Skeletal muscle cell (primary cell): ENCODE results near the gene DENND1A.
"Not testable (repeated sequence)": the region's sequence is repeated elsewhere in the genome, so short reads cannot be mapped to it uniquely, and the experiment has no call there.

Source experiments
- DNase-seq: peaks from one replicate; pipeline ENCODE4 v3.0.0-alpha.2; 2010; ENCODE audit warnings: low read depth
- H3K4me3 ChIP-seq: 2 replicates; pipeline ENCODE4 v1.5.1; 2011; ENCODE audit warnings: low read depth, mild to moderate bottlenecking, control low read depth, low read length, moderate library complexity

DENND1A gene

GRCh38 chr9:123948286-123948685 lies 18.4 kb upstream of the DENND1A start:
- no peak overlapping the region for H3K4me3 ChIP-seq
- DNase-seq, result no peak

GRCh38 chr9:123947326-123947725 lies 17.4 kb upstream of the DENND1A start:
- DNase-seq, result no peak

GRCh38 chr9:123946101-123946821 lies 16.3 kb upstream of the DENND1A start:
- H3K4me3 ChIP-seq, result no peak overlapping the region
- DNase-seq, result no peak

More at GRCh38 chr9:123947326-123947725, 17.4 kb upstream of the DENND1A start:
- no peak overlapping the region for H3K4me3 ChIP-seq

GRCh38 chr9:123945532-123945931 lies 15.6 kb upstream of the DENND1A start:
- H3K4me3 ChIP-seq, result no peak overlapping the region
- DNase-seq, result no peak

DNA sequence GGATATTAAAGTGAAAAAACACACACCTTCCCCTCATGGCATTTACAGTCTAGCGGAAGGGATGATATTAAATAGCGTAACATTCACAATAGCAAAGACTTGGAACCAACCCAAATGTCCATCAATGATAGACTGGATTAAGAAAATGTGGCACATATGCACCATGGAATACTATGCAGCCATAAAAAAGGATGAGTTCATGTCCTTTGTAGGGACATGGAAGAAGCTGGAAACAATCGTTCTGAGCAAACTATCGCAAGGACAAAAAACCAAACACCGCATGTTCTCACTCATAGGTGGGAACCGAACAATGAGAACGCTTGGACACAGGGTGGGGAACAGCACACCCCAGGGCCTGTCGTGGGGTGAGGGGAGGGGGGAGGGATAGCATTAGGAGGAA lies 14.5 kb upstream of the DENND1A start:
- not testable (repeated sequence) for H3K4me3 ChIP-seq, DNase-seq

DNA sequence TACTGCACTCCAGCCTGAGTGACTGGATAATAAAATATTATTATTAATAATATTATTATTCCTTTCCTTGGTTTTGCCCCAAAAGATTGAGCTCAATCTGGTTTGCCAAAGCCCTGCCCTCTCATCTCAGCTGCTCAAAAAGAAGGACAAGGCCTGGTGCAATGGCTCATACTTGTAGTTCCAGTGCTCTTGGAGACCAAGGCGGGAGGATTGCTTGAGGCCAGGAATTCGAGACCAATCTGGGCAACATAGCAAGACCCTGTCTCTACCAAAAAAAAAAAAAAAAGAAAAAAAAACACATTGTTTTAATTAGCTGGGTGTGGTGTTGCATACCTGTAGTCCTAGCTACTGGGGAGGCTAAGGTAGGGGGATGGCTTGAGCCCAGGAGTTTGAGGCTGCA lies 13.7 kb upstream of the DENND1A start:
- DNase-seq, result no peak
- H3K4me3 ChIP-seq, result no peak overlapping the region

DNA sequence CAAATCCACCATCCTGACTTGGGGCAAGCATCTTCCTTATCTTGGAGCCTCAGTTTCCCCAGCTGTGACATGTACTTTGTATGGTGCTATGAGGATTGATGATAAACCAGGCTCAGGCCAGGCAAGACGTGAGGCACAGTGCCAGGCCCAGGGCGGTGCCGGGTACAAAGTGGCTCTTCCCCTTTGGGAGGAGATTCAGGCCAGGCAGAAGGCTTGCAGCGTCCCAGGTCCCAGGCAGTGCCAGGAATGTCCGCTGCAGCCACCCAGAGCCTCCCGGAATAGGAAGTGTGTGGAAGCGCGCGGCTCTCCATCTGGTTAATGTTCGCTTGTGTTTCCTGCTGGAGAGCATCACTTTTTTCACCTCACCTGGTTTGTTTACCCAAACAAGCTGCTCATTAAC lies 12.6 kb upstream of the DENND1A start:
- no peak for DNase-seq
- no peak overlapping the region for H3K4me3 ChIP-seq

DNA sequence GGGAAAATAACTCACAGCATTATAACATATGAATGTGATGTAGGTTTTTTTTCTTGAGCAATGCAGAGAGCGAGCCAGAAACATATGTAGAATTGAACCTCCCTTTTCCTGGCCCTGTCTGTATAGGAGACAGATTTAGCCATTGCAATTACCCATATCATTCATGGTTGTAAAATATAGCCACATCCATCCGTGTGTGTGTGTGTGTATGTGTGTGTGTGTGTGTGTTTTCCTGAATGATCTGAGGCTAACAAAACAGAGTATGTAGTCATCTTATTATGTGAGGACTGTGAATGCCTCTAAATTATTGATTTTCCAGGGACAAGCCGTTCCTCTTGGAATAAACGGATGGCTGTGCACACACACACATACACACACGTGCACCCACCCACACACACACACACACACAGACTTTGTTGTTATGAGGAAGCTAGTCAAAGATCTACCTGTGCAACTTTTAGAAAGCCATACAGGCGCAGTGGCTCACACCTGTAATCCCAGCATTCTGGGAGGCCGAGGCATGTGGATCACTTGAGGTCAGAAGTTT lies 11.7 kb upstream of the DENND1A start:
- H3K4me3 ChIP-seq, result no peak overlapping the region
- no peak for DNase-seq

GRCh38 chr9:123940721-123941523 lies 11.0 kb upstream of the DENND1A start:
- no peak for DNase-seq

GRCh38 chr9:123938401-123938800 lies 8.5 kb upstream of the DENND1A start:
- DNase-seq, result no peak
- no peak overlapping the region for H3K4me3 ChIP-seq

More at GRCh38 chr9:123940721-123941523, 11.0 kb upstream of the DENND1A start:
- H3K4me3 ChIP-seq, result no peak overlapping the region

- DNase-seq, H3K4me3 ChIP-seq: not testable (repeated sequence)
Measured at GRCh38 chr9:123936575-123936974, 6.6 kb upstream of the DENND1A start.

DNA sequence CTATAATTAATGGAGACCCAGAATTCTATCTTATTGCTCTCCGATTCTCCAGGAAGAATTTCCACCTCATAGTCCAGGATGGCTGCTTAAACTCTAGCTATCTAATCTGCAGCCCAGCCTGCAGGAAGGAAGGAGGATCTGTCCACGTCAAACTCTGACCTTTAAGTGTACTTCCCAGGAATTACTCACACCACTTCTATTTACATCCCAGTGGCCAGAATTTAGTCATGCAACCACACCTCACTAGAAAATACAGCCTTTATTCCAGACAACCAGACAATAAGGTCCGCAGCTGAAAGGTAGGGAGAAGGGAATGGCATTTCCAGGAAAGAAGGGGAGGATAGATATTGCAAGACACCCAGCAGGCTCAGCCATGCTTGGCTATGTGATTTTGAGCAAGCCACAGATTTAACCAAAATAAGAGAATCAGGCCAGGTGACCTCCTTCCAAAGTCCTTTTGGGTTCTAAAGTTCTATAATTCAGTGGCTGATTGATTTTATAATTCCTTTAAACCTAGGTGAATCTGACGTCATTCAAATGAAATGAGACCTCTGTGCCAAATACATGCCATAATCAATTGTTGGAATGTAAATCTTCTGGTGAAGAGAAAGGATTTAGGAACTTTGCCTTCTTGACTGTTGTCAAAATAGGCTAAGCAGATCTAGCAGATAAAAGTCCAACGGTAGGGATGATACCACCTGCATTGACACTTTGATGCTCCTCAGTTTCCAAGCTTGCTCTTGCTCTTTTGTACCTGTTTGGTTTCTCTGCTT lies 3.7 kb upstream of the DENND1A start:
- H3K4me3 ChIP-seq, result no peak overlapping the region
- no peak for DNase-seq

GRCh38 chr9:123929177-123929869 lies 603 bp downstream of the DENND1A start:
- H3K4me3 ChIP-seq, result peak overlapping the region; percentile 74
- no peak for DNase-seq

DNA sequence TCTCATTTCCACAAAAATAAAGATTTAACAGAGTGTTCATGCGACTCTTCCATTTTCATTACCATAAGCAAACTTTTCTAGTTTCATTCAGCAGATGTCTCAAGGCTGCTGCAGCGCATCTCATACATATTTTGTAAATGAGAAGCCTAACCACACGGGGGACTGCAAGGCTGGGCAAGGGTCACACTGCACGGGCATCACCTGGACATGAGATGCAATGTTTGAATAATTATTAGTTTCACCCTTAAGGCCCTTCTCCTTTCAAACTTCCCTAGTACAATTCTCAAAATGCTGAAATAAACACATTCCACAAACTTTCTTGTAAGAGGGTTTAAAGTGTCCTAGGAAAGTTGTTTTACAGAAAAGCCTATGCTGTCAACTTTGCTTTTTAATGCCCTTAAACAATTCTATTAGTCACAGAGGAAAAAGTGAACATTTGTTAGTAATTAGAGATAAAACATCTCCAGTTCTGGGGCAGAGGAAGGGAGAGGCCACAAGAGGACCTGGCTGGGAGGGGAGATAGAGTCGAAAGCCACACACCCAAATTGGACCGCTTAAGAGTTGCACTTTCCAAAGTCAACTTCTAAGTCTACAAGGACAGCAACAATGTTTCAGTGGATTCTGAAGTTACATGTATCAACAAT lies 1.3 kb downstream of the DENND1A start:
- DNase-seq, result no peak
- H3K4me3 ChIP-seq, result peak overlapping the region; percentile 74

- no peak overlapping the region for H3K4me3 ChIP-seq
- DNase-seq, result no peak
Measured at GRCh38 chr9:123927625-123928532, 2.0 kb downstream of the DENND1A start.

DNA sequence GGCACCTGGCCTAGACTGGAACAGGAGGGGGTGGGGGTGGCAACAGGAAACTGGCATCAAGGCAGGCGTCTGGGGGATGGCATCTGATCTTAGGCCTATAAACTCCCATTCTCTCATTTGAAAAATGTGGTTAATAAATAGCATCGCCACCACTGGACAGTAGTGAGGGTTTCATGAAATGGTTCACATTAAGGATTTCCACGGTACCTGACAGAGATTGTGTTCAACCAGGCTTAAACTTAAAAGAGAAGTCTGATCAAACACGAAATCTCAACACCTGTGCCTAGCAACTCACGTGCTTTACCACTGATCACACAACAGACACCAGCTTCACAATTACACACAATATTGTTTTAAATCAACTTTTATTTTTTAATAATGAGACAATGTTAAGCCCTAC lies 3.0 kb downstream of the DENND1A start:
- no peak for DNase-seq
- H3K4me3 ChIP-seq, result no peak overlapping the region

GRCh38 chr9:123925819-123926218 lies 4.1 kb downstream of the DENND1A start:
- no peak for DNase-seq

DNA sequence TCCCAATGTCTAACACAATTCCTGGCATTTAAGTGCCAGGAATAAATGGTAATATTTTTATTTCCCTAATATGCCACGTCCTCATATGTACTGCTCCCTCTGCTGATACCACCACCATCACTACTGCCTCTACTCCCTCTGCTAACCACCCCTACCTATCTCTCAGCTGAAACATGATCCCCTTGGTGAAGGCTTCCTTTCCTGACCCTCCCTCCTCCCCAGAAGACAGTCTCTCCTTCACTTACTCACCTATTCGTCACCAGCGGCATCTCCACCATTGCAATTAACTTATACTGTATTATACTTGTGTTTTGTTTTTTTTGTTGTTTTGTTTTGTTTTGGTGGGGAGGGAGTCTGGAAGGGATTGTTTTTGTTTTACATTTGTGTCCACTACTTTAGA lies 4.8 kb downstream of the DENND1A start:
- no peak overlapping the region for H3K4me3 ChIP-seq
- DNase-seq, result no peak

More at GRCh38 chr9:123925819-123926218, 4.1 kb downstream of the DENND1A start:
- no peak overlapping the region for H3K4me3 ChIP-seq
